ENCODE results near the gene CES1. TPM values are rescaled to one million over a fixed set of nuclear protein-coding genes. Genes with fewer than 3 reads are reported as not detected.
"Not testable (repeated sequence)": the region's sequence is repeated elsewhere in the genome, so short reads cannot be mapped to it uniquely, and the experiment has no call there.

The CES1 gene
- polyA plus RNA-seq, 3 donors from 2014 or later: 0.61 to 8.1 (median 1.9) TPM

DNA sequence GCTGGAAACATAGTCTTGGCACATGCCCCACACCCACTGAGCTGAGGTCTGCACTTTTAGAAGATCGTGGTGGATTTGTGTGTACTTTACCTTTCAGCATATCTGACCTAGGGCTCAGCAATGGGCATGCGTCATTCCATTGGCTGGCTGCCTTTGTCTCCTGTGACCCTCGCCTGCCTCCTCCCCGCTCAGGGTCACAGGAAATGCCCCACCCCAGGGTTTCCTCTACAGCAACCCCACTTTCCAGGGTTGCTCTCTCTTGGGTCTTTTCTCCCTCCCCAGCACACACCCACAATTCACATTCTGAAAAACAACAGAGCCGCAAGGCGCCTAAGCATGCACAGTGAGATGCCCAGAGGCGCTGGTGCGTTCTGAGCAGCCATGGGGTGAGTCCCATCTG lies 29.2 kb downstream of the CES1 start:
- H3K27ac Mint-ChIP-seq; H3K27me3 Mint-ChIP-seq (ENCODE audit: low read depth in 3 of 3); H3K4me3 Mint-ChIP-seq; H3K4me1 Mint-ChIP-seq; H3K9me3 Mint-ChIP-seq; DNase-seq; H3K36me3 Mint-ChIP-seq: not testable (repeated sequence)

DNA sequence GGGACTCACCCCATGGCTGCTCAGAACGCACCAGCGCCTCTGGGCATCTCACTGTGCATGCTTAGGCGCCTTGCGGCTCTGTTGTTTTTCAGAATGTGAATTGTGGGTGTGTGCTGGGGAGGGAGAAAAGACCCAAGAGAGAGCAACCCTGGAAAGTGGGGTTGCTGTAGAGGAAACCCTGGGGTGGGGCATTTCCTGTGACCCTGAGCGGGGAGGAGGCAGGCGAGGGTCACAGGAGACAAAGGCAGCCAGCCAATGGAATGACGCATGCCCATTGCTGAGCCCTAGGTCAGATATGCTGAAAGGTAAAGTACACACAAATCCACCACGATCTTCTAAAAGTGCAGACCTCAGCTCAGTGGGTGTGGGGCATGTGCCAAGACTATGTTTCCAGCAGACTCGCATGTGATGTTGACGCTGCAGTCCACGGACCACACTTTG lies 39.9 kb downstream of the CES1 start:
- H3K4me3 Mint-ChIP-seq; DNase-seq; H3K27me3 Mint-ChIP-seq (ENCODE audit: low read depth in 3 of 3); H3K27ac Mint-ChIP-seq; H3K36me3 Mint-ChIP-seq; H3K9me3 Mint-ChIP-seq; H3K4me1 Mint-ChIP-seq: not testable (repeated sequence)

DNA sequence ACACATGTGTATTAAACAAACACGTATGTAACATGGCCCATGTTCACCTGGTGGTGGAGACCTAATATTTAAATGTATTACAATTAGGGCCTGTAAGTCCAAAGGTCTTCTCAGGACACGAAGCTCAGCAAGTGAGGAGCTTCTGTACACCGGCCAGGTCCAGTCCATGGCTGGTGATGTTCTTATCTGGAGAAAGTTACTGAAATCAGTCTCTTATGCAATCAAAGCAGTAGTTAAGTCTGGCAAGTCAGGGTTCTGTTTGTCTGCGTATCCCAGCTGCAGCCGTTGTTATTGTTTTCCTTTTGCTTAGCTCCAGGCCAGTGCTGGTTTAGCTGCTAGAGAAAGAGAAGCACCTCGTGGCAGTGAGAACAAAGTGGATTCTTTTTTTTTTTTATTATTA lies 41.4 kb downstream of the CES1 start:
- not testable (repeated sequence) for H3K4me3 Mint-ChIP-seq; H3K36me3 Mint-ChIP-seq; H3K4me1 Mint-ChIP-seq; H3K27me3 Mint-ChIP-seq (ENCODE audit: low read depth in 3 of 3); DNase-seq; H3K9me3 Mint-ChIP-seq; H3K27ac Mint-ChIP-seq

DNA sequence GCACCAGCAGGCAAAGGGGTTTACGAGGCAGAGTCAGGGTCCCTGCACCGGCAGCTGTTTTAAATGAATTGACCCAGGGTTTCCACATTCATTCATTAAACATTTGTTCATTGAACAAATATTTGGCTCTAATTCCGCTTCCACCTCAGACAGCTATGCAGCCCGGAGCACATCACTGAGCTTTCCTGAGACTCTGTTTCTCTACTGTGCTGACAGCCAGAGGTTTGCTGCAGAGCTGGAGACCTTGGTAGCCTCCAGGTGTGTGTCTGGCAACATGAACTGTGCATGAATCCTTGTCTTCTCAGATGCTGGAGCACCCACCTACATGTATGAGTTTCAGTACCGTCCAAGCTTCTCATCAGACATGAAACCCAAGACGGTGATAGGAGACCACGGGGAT lies 42.7 kb downstream of the CES1 start:
- not testable (repeated sequence) for H3K4me3 Mint-ChIP-seq; H3K27me3 Mint-ChIP-seq (ENCODE audit: low read depth in 3 of 3); H3K36me3 Mint-ChIP-seq; H3K27ac Mint-ChIP-seq; H3K9me3 Mint-ChIP-seq; H3K4me1 Mint-ChIP-seq; DNase-seq

DNA sequence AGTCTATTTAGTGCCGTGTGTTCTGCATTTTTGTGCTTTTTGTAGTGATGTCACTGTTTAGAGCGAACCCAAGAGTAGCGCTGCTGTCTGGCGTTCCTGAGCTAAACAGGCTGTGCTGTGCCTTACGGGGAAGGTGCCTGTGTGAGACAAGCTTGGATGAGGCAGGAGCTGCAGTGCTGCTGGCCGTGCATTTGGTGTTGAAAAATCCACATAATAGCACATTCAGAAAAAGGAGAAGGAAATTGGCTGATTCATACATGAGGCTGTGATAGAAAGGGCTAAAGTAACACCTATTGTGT lies 50.2 kb downstream of the CES1 start:
- DNase-seq, H3K36me3 Mint-ChIP-seq, H3K9me3 Mint-ChIP-seq, H3K4me3 Mint-ChIP-seq, H3K4me1 Mint-ChIP-seq, H3K27ac Mint-ChIP-seq: not testable (repeated sequence)
- peaks cover 1 to 11% (median 6%) of the 10 kb centered on the region in 3 donors for H3K27me3 Mint-ChIP-seq (ENCODE audit: low read depth in 3 of 3)

DNA sequence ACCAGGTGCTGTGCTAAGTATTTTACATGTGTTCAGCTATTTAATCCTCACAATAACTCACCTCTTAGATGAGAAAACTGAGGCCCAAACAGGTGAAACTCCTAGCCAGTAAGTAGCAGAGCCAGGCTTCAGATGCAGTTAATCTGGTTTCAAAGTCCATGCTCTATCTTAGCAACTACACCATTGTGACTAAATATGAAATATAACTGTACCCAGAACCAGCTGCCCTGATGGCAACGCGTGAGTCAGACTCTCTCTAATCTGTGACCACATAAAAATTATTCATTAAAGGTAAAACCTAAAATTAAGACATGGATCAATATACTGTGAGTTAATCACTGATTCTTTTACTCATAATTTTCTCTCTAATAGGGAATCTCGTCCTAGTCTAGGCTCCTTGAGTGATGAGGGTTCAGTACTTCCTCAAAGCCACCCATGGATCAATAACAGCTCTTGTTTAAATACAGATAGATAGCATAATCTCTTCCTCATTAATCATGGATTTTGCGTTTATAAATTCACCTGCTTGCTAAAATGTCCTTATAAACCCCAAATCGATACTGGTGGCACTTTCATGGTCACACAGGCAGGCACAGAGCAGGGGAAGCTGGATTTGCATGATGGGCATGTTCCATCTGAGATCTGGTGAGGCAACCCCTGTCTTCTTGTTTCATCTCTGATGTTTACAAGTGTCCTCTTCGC lies 50.7 kb downstream of the CES1 start:
- H3K36me3 Mint-ChIP-seq, DNase-seq: not testable (repeated sequence)
- peaks cover 0 to 11% (median 6%) of the 10 kb centered on the region in 3 donors for H3K27me3 Mint-ChIP-seq (ENCODE audit: low read depth in 3 of 3)

DNA sequence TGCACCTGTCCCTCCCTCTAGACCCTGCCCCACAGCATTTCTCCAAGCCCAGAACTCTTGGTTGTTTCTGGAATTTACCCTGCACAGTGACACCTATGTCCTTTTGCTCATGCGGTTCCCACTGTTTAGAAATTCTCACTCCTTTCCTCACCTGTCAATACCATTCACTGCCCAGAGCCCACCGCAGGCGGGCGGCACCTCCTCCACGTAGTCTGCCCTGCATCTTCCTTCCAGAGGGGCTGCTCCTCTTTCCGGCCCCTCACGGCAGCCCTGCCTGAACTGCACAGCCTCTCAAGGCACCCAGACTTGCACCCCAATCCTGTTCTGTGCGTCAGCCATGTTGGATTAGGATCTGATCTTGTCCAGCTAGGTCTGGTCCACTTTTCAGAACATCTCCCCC lies 51.4 kb downstream of the CES1 start:
- H3K4me3 Mint-ChIP-seq, H3K4me1 Mint-ChIP-seq, H3K27ac Mint-ChIP-seq, DNase-seq, H3K9me3 Mint-ChIP-seq, H3K36me3 Mint-ChIP-seq: not testable (repeated sequence)
- peaks cover 2 to 11% (median 6%) of the 10 kb centered on the region in 3 donors for H3K27me3 Mint-ChIP-seq (ENCODE audit: low read depth in 3 of 3)

More for the DNA sequence above, 50.7 kb downstream of the CES1 start:
- not testable (repeated sequence) for H3K27ac Mint-ChIP-seq, H3K4me1 Mint-ChIP-seq, H3K9me3 Mint-ChIP-seq, H3K4me3 Mint-ChIP-seq

DNA sequence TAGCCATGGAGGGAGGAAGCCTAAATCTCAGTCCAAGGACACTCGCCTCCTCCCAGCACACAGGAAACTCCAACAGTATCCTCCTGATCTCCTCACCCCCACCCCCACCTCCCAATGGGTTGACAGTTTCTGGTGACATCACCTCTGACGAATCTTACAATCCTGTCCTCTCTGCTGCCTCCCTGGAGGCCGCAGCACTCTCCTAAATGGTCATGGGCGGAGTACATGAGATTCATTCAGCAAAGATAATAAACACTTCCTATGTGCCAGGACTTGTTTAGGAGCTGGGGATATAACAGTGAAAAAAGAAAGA lies 52.8 kb downstream of the CES1 start:
- not testable (repeated sequence) for H3K4me3 Mint-ChIP-seq, H3K36me3 Mint-ChIP-seq, DNase-seq, H3K9me3 Mint-ChIP-seq, H3K4me1 Mint-ChIP-seq, H3K27ac Mint-ChIP-seq
- peaks cover 3 to 14% (median 6%) of the 10 kb centered on the region in 3 donors for H3K27me3 Mint-ChIP-seq (ENCODE audit: low read depth in 3 of 3)

DNA sequence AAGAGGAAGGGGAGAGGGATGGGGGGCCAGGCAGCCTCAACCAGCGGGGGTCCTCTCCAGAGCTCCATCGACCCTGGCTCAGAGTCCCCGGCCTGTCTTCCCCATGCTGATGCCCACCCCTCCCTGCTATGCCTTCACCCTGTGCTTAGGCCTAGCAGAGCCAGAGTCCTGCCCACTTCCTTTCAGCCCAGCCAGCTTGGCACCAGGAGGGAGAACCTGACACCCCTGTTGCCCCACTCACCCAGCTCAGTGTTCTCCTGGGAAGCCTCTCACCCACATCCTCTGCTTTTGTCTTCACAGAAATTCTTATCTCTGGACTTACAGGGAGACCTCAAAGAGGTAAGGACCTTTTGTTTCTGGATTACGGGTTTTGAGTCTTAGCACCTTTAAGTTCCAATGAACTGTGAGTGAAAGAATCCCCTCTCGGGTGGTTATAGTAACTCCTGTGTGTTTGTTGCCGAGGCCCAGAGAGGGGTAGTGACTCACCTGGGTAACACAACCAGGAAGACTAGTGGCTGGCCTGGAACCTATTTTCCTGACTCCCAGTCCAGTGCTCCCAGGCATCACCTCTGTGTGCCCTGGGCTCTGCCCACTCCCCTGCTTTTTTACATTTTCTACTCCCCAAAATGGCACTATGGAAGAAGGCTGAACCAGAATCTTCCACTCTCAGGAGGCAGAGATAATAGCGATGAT lies 53.3 kb downstream of the CES1 start:
- no peaks in the 10 kb centered on the region for H3K9me3 Mint-ChIP-seq
- peaks cover 5 to 13% (median 6%) of the 10 kb centered on the region in 3 donors for H3K27me3 Mint-ChIP-seq (ENCODE audit: low read depth in 3 of 3)
- no peaks in the 10 kb centered on the region for H3K4me1 Mint-ChIP-seq
- no peak for DNase-seq
- H3K4me3 Mint-ChIP-seq: no peak overlapping the region
- H3K36me3 Mint-ChIP-seq: no peaks in the 10 kb centered on the region
- no peak overlapping the region for H3K27ac Mint-ChIP-seq

DNA sequence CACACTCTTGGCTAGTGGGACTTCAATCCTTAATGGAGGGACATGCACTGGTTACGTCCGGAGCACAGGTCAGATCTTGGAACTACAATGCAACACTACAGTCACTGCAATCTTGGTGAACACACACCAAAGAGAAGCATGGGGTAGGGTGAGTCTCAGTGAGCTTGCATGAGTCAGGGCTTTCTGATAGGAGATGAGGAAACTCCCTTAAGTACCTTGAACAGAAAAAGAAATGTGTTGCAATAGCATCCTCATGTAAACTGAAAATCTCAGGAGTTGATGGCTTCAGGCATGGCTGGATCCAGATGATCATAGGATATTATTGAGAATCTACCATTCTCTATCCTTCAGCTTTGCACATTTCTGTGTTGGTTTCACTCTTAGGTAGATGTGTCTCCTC lies 54.1 kb downstream of the CES1 start:
- Mint-ChIP-seq H3K27me3 (ENCODE audit: low read depth in 3 of 3) (peaks cover 5 to 17% (median 7%) of the 10 kb centered on the region in 3 donors), H3K4me3 (no peak overlapping the region), H3K27ac (no peak overlapping the region), H3K9me3 (no peaks in the 10 kb centered on the region), H3K36me3 (no peaks in the 10 kb centered on the region), H3K4me1 (no peaks in the 10 kb centered on the region)
- DNase-seq: no peak

DNA sequence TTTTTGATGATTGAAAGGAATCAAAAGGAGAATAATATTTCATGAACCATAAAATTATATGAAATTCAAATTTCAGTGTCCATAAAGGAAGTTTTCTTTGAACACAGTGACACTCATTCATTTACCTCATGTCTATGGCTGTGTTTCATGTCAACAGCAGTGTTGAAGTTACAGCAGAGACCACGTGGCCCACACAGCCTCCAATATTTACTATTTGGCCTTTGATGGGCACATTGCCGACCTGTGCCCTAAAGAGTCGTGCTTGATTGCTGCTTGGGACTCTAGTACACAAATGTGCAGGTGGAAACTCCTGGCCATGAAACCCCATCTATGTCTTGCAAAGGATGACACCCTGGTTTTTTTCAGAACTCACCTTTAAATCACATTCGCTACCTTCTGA lies 57.0 kb downstream of the CES1 start:
- H3K36me3 Mint-ChIP-seq: no peaks in the 10 kb centered on the region
- peaks cover 7 to 17% (median 7%) of the 10 kb centered on the region in 3 donors for H3K27me3 Mint-ChIP-seq (ENCODE audit: low read depth in 3 of 3)
- no peak overlapping the region for H3K4me3 Mint-ChIP-seq
- H3K4me1 Mint-ChIP-seq: no peaks in the 10 kb centered on the region
- H3K27ac Mint-ChIP-seq: no peak overlapping the region
- no peaks in the 10 kb centered on the region for H3K9me3 Mint-ChIP-seq
- DNase-seq: no peak

DNA sequence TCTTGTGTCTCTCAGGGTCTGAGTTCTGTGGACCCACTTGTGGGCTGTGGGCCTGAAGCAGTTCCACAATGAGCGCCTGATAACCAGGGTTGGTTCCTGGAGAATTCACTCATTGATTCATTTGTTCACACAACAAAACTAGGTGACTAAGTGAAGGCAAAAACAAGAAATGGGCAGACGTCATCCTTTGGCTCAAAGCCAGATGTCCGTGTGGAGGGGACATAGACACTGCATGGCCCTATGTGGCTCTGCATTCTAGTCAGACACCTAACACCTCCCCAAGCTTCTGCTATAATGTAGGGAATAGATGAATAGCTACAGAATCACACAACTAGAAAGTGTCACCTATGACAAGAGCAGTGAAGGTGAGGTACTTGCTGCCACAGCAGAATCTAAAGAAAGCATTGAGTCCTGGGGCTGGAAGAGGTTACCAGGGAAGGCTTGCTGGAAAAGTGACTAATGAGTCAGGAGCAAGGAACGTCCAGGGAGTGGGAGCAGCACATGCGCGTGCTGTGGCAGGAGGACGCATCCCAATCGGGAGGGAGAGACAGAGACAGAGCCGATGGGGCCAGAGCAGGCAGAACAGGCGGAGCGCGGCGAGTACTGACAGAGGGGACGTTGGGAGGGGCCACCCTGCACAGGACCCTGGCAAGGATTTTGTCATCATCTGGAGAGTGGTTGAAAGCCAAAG lies 58.9 kb downstream of the CES1 start:
- Mint-ChIP-seq H3K36me3 (no peaks in the 10 kb centered on the region), H3K4me3 (no peak overlapping the region), H3K27ac (no peak overlapping the region), H3K27me3 (ENCODE audit: low read depth in 3 of 3) (peaks cover 3 to 15% (median 7%) of the 10 kb centered on the region in 3 donors), H3K4me1 (no peaks in the 10 kb centered on the region), H3K9me3 (no peaks in the 10 kb centered on the region)
- no peak for DNase-seq

DNA sequence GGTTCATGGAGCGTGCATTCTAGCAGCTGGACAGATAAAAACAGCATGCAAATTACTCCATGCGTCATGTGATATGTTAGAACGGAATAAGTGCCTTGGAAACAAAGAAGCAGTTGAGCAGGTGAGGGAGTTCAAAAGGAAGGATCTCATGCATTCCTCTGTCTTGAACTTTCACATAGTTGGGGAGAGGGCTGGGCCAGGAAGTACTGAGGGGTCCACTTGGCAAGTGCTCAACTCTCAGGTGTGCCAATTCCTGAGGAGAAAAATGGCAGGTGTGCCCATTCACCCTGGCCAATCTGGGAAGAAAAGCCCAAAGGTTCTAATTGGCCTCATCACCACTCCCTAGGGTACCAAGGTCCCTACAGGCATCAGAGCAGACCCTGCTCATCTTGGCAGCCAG lies 67.7 kb downstream of the CES1 start:
- no peaks in the 10 kb centered on the region for H3K9me3 Mint-ChIP-seq

DNA sequence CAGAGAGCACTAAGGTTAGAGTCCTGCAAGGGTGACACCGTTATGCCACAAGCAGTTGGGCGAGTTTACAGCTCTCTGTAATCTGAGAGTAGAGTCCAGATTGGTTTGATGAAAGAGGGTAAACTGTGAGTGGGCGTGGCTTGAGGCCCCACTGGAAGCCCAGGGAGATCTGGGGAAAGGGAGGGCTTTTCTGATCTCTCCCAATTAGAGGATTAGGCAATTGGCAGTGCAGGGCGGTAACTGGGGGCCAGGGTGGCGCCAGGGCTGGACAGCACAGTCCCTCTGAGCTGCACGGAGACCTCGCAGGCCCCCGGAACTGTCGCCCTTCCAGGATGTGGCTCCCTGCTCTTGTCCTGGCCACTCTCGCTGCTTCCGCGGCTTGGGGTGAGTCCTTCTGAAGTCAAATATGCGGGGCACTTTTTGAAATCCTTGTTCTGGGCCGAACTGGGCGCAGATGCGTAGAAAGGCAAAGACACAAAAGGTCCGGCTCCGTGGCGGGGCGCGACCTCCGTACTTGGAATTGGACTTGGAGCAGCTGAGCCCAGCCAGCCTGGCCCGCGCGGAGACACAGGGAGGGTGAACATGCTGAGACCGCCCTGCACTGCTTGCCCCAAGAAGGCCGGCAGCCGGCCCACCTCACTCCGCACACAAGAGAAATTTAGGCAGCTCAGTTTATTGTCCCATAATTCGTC lies 72.4 kb downstream of the CES1 start:
- Mint-ChIP-seq H3K9me3 (no peaks in the 10 kb centered on the region), H3K4me3 (no peak overlapping the region), H3K4me1 (no peaks in the 10 kb centered on the region), H3K36me3 (peaks cover 0 to 4% (median 4%) of the 10 kb centered on the region in 3 donors), H3K27me3 (ENCODE audit: low read depth in 3 of 3) (peaks cover 4 to 20% (median 5%) of the 10 kb centered on the region in 3 donors), H3K27ac (no peak overlapping the region)
- no peak for DNase-seq

More for the DNA sequence above, 67.7 kb downstream of the CES1 start:
- DNase-seq: no peak
- peaks cover 0 to 4% (median 4%) of the 10 kb centered on the region in 3 donors for H3K36me3 Mint-ChIP-seq
- peaks cover 2 to 14% (median 4%) of the 10 kb centered on the region in 3 donors for H3K27me3 Mint-ChIP-seq (ENCODE audit: low read depth in 3 of 3)
- no peak overlapping the region for H3K4me3 Mint-ChIP-seq
- H3K4me1 Mint-ChIP-seq: no peaks in the 10 kb centered on the region
- H3K27ac Mint-ChIP-seq: no peak overlapping the region

Data from immature natural killer cell (primary cell).